Stomach (tissue), 4 donors: Measurements from ENCODE around the gene CYBB.

ENCODE experiments used
- CTCF ChIP-seq, 7 experiments: fragments of 450-650 bp in 4 of 7; fragments of 200-600 bp in 3 of 7; sonication (generic) in 3 of 7; IDR thresholded peaks; one replicate each; pipeline ENCODE4 v1.5.1; 2016 to 2019; ENCODE audit warnings: antibody characterized with exemption in 7 of 7, control low read depth in 2 of 7, mild to moderate bottlenecking in 1 of 7
- EP300 ChIP-seq: sonication (generic); formaldehyde crosslinking; IDR thresholded peaks from one replicate; pipeline ENCODE4 v1.6.1; 2017; ENCODE audit warnings: antibody characterized with exemption
- POLR2A ChIP-seq, 4 donors: fragments of 450-650 bp; IDR thresholded peaks; one replicate each; pipeline ENCODE4 v1.6.1; 2016; ENCODE audit warnings: antibody characterized with exemption in 4 of 4, control low read depth in 2 of 4, mild to moderate bottlenecking in 1 of 4, moderate library complexity in 1 of 4

GRCh38 chrX:37834937-37835336, 55.1 kb downstream of the CYBB start:
- no peak for TF ChIP-seq CTCF (IDR thresholded peaks at IDR 0.05)
- no peak for TF ChIP-seq POLR2A (IDR thresholded peaks at IDR 0.05)
- TF ChIP-seq EP300, result no peak
